Neural progenitor cell (in vitro differentiated cells): Measurements from ENCODE around the gene TYMS. TPM values are rescaled to one million over a fixed set of nuclear protein-coding genes. Genes with fewer than 3 reads are reported as not detected.

ENCODE experiments used
- DNase-seq: peaks from one replicate; pipeline ENCODE4 v3.0.0-alpha.2; 2016; ENCODE audit warnings: low spot score
- H2AFZ ChIP-seq: fragments of 200-600 bp; sonication (generic); replicated peaks from 2 replicates; pipeline ENCODE4 v1.6.1; 2016; ENCODE audit warnings: antibody characterized with exemption
- H3F3A ChIP-seq: fragments of 200-600 bp; sonication (generic); 2 replicates; pipeline ENCODE4 v1.6.1; 2016; ENCODE audit warnings: antibody characterized with exemption, low read depth
- H3K27ac ChIP-seq: fragments of 200-600 bp; sonication (generic); 2 replicates; pipeline ENCODE4 v1.5.1; 2016; ENCODE audit warnings: mild to moderate bottlenecking
- H3K27me3 ChIP-seq: fragments of 200-600 bp; sonication (generic); 2 replicates; pipeline ENCODE4 v1.6.1; 2016; ENCODE audit warnings: mild to moderate bottlenecking, moderate library complexity
- H3K36me3 ChIP-seq: fragments of 200-600 bp; sonication (generic); 2 replicates; pipeline ENCODE4 v1.5.1; 2016
- H3K4me1 ChIP-seq: fragments of 200-600 bp; sonication (generic); 2 replicates; pipeline ENCODE4 v1.6.1; 2016; ENCODE audit warnings: mixed run types
- H3K4me2 ChIP-seq: fragments of 200-600 bp; sonication (generic); 2 replicates; pipeline ENCODE4 v1.6.1; 2016
- H3K4me3 ChIP-seq: fragments of 200-600 bp; sonication (generic); 2 replicates; pipeline ENCODE4 v1.5.1; 2016
- H3K79me2 ChIP-seq: fragments of 200-600 bp; sonication (generic); 2 replicates; pipeline ENCODE4 v1.6.1; 2016; ENCODE audit warnings: low read depth
- H3K9ac ChIP-seq: fragments of 200-600 bp; sonication (generic); 2 replicates; pipeline ENCODE4 v1.6.1; 2016
- H3K9me3 ChIP-seq: fragments of 200-600 bp; sonication (generic); 2 replicates; pipeline ENCODE4 v1.5.1; 2016; ENCODE audit warnings: low read depth
- H4K20me1 ChIP-seq: fragments of 200-600 bp; sonication (generic); 2 replicates; pipeline ENCODE4 v1.6.1; 2016; ENCODE audit warnings: low read depth
- H3K27ac Mint-ChIP-seq: 3 replicates; pipeline ENCODE4 v1.8.0; 2021; ENCODE audit warnings: mixed read lengths
- H3K27me3 Mint-ChIP-seq: 2 replicates; pipeline ENCODE4 v1.8.0; 2022; ENCODE audit warnings: low read depth, mild to moderate bottlenecking, inconsistent platforms, moderate library complexity, mixed read lengths; ENCODE audit not compliant: insufficient read depth
- H3K36me3 Mint-ChIP-seq: 3 replicates; pipeline ENCODE4 v1.8.0; 2021; ENCODE audit warnings: mixed read lengths
- H3K4me1 Mint-ChIP-seq: 3 replicates; pipeline ENCODE4 v1.8.0; 2021; ENCODE audit warnings: mixed read lengths
- H3K4me3 Mint-ChIP-seq: 3 replicates; pipeline ENCODE4 v1.8.0; 2021; ENCODE audit warnings: mild to moderate bottlenecking, moderate library complexity, mixed read lengths
- H3K9me3 Mint-ChIP-seq: 3 replicates; pipeline ENCODE4 v1.8.0; 2020; ENCODE audit warnings: mixed read lengths
- CTCF ChIP-seq: fragments of 200-600 bp; sonication (generic); IDR thresholded peaks from 2 replicates; pipeline ENCODE4 v1.5.1; 2017; ENCODE audit warnings: antibody characterized with exemption, mild to moderate bottlenecking
- EZH2 ChIP-seq: fragments of 200-600 bp; sonication (generic); IDR thresholded peaks from 2 replicates; pipeline ENCODE4 v1.6.1; 2017; ENCODE audit warnings: antibody characterized with exemption, mild to moderate bottlenecking, moderate library complexity
- EZH2phosphoT487 ChIP-seq: fragments of 200-600 bp; sonication (generic); IDR thresholded peaks from 2 replicates; pipeline ENCODE4 v1.6.1; 2017; ENCODE audit warnings: antibody characterized with exemption
- total RNA-seq: library from RNA; depleted of rRNA; stranded (reverse); fragments of >200 nt; gene quantifications from 2 replicates; pipeline ENCODE4 v1.2.3, GENCODE V29; 2015; ENCODE audit warnings: low replicate concordance

Gene TYMS
- total RNA-seq, 1 donor from 2014 or later: 86.9 TPM

GRCh38 chr18:711310-711656 lies 53.8 kb downstream of the TYMS start:
- H3K79me2 ChIP-seq: peaks cover 19% of the 10 kb centered on the region
- TF ChIP-seq EZH2 (no peak), CTCF (no peak), EZH2phosphoT487 (no peak)
- H3F3A ChIP-seq: peaks cover 12% of the 10 kb centered on the region
- Mint-ChIP-seq H3K27me3 (peaks cover 2% of the 10 kb centered on the region), H3K36me3 (peaks cover 5% of the 10 kb centered on the region), H3K27ac (peak overlapping the region; percentile 2), H3K4me3 (peak overlapping the region; percentile 82), H3K9me3 (no peaks in the 10 kb centered on the region), H3K4me1 (peaks cover 16% of the 10 kb centered on the region)
- peaks cover 8% of the 10 kb centered on the region for H4K20me1 ChIP-seq
- no peaks in the 10 kb centered on the region for H3K36me3 ChIP-seq
- peak overlapping the region; percentile 96 for H3K4me2 ChIP-seq
- peak overlapping the region; percentile 60 for H3K4me3 ChIP-seq
- H3K4me1 ChIP-seq: no peaks in the 10 kb centered on the region
- H3K27ac ChIP-seq: no peak overlapping the region
- H3K9ac ChIP-seq: no peak overlapping the region
- peak overlapping the region; percentile 78 for H2AFZ ChIP-seq
- no peaks in the 10 kb centered on the region for H3K27me3 ChIP-seq
- no peaks in the 10 kb centered on the region for H3K9me3 ChIP-seq
- DNase-seq: peak; percentile 3

GRCh38 chr18:711657-712400 lies 54.4 kb downstream of the TYMS start:
- H3K27ac Mint-ChIP-seq: peak overlapping the region; percentile 2
- peak overlapping the region; percentile 82 for H3K4me3 Mint-ChIP-seq
- H3F3A ChIP-seq: peaks cover 12% of the 10 kb centered on the region
- H3K4me3 ChIP-seq: peak overlapping the region; percentile 60
- peaks cover 2% of the 10 kb centered on the region for H3K27me3 Mint-ChIP-seq
- H3K27me3 ChIP-seq: no peaks in the 10 kb centered on the region
- no peak overlapping the region for H3K9ac ChIP-seq
- DNase-seq: peak; percentile 56
- no peaks in the 10 kb centered on the region for H3K36me3 ChIP-seq
- H3K4me1 ChIP-seq: no peaks in the 10 kb centered on the region
- no peaks in the 10 kb centered on the region for H3K9me3 Mint-ChIP-seq
- H2AFZ ChIP-seq: peak overlapping the region; percentile 78
- H3K27ac ChIP-seq: no peak overlapping the region
- TF ChIP-seq EZH2: no peak
- TF ChIP-seq CTCF: no peak
- TF ChIP-seq EZH2phosphoT487: no peak
- H3K4me2 ChIP-seq: peak overlapping the region; percentile 96
- peaks cover 3% of the 10 kb centered on the region for H3K36me3 Mint-ChIP-seq
- peaks cover 19% of the 10 kb centered on the region for H3K79me2 ChIP-seq
- peaks cover 8% of the 10 kb centered on the region for H4K20me1 ChIP-seq
- H3K4me1 Mint-ChIP-seq: peaks cover 14% of the 10 kb centered on the region
- H3K9me3 ChIP-seq: no peaks in the 10 kb centered on the region

- peak within 1 kb of the TSS; percentile 96 for H3K4me2 ChIP-seq
- peak within 1 kb of the TSS; percentile 82 for H3K4me3 Mint-ChIP-seq
- peaks cover 19% of the 10 kb centered on the region for H3K79me2 ChIP-seq
- H3K27ac Mint-ChIP-seq: peak within 1 kb of the TSS; percentile 2
- H3K9ac ChIP-seq: no peak within 1 kb of the TSS
- H4K20me1 ChIP-seq: peaks cover 8% of the 10 kb centered on the region
- no peaks in the 10 kb centered on the region for H3K36me3 ChIP-seq
- peaks cover 3% of the 10 kb centered on the region for H3K36me3 Mint-ChIP-seq
- DNase-seq: peak; percentile 86
- peaks cover 2% of the 10 kb centered on the region for H3K27me3 Mint-ChIP-seq
- no peaks in the 10 kb centered on the region for H3K9me3 ChIP-seq
- no peaks in the 10 kb centered on the region for H3K27me3 ChIP-seq
- H2AFZ ChIP-seq: peak within 1 kb of the TSS; percentile 78
- no peak for TF ChIP-seq EZH2phosphoT487
- no peak for TF ChIP-seq EZH2
- TF ChIP-seq CTCF: peak; percentile 72
- no peaks in the 10 kb centered on the region for H3K9me3 Mint-ChIP-seq
- H3K4me1 ChIP-seq: no peaks in the 10 kb centered on the region
- peaks cover 14% of the 10 kb centered on the region for H3K4me1 Mint-ChIP-seq
- peak within 1 kb of the TSS; percentile 60 for H3K4me3 ChIP-seq
- peaks cover 12% of the 10 kb centered on the region for H3F3A ChIP-seq
- no peak within 1 kb of the TSS for H3K27ac ChIP-seq
Measured at GRCh38 chr18:712401-713134, 55.1 kb downstream of the TYMS start, which contains the start of gene ENOSF1. Gene ENOSF1 (minus strand): TSS chr18:712630. CDS start chr18:712587, 43 bp downstream.
